Suprapubic skin (tissue), 3 donors: Measurements from ENCODE around the gene LYST.

ENCODE experiments used
- CTCF ChIP-seq, 2 donors: fragments of 200-600 bp in 1 of 2; fragments of 450-650 bp in 1 of 2; sonication (generic) in 1 of 2; IDR thresholded peaks; one replicate each; pipeline ENCODE4 v1.5.1; 2016 to 2019; ENCODE audit warnings: antibody characterized with exemption in 2 of 2, mild to moderate bottlenecking in 1 of 2, moderate library complexity in 1 of 2
- POLR2A ChIP-seq, 2 donors: fragments of 450-650 bp; IDR thresholded peaks; one replicate each; pipeline ENCODE4 v1.6.1; 2017; ENCODE audit warnings: antibody characterized with exemption in 2 of 2, mild to moderate bottlenecking in 2 of 2, moderate library complexity in 2 of 2

DNA sequence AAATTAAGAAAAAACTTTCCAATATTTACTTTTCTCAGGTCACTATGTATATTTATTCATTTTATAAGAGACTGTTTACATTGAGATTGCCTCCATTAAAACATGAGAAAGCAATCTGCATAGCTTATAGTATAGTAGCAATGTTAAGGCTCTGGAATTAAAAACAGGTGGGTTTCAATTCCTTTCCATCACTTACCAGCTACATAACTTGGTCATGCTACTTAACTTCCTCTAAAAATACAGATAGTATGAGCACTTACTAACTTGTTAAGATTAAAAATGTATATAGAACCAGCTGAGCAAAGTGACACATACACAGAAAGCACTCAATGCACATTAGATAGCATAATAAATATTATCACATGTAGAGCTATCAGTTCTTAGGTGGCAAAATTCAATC, 76.6 kb downstream of the LYST start:
- no peak for TF ChIP-seq POLR2A (IDR thresholded peaks at IDR 0.05)
- TF ChIP-seq CTCF (IDR thresholded peaks at IDR 0.05), result no peak
